ENCODE results near the gene PARP4.
"Not testable (repeated sequence)": the region's sequence is repeated elsewhere in the genome, so short reads cannot be mapped to it uniquely, and the experiment has no call there.

Gene PARP4

DNA sequence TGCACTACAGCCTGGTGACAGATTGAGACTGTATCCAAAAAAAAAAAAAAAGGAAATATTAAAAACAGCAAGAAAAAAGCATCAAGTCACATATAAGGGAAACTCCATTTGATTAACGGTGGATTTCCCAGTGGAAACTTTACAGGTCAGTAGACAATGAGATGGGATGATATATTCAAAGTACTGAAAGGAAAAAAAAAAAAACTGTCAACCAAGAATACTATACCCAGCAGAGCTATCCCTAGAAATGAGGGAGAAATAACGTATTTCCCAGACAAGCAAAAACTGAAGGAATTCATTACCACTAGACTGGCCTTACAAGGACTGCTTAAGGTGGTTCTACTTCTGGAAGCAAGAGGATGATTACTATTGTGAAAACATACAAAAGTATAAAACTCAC is 115.8 kb downstream of the PARP4 start:
- DNase-seq (ENCODE audit: low spot score) = no peak
- TF ChIP-seq, protein P1, sequence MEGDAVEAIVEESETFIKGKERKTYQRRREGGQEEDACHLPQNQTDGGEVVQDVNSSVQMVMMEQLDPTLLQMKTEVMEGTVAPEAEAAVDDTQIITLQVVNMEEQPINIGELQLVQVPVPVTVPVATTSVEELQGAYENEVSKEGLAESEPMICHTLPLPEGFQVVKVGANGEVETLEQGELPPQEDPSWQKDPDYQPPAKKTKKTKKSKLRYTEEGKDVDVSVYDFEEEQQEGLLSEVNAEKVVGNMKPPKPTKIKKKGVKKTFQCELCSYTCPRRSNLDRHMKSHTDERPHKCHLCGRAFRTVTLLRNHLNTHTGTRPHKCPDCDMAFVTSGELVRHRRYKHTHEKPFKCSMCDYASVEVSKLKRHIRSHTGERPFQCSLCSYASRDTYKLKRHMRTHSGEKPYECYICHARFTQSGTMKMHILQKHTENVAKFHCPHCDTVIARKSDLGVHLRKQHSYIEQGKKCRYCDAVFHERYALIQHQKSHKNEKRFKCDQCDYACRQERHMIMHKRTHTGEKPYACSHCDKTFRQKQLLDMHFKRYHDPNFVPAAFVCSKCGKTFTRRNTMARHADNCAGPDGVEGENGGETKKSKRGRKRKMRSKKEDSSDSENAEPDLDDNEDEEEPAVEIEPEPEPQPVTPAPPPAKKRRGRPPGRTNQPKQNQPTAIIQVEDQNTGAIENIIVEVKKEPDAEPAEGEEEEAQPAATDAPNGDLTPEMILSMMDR (IDR thresholded peaks at IDR 0.05; ENCODE audit: extremely low read depth, missing control alignments) = no peak

DNA sequence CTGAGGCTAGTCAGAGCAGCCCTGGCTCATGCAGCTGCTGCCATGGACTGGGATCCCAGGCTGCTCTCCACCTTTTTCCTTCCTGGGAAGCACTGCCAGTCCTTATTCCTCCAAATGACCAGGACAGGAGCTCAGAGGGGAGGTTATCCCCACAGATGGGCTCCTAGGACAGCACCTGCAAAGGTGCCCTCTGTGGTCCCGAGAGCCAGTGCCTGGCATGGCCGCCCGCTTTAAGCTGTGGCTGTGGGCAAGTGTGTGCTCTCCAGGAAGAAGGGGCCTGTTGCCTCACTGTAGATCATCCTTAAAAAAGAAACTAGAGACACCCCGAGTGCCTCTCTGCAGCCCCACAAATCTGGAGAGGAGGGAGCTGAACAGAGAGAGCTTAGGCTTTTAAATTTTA is 119.6 kb downstream of the PARP4 start:
- TF ChIP-seq, protein P1 (IDR thresholded peaks at IDR 0.05; ENCODE audit: extremely low read depth, missing control alignments) = no peak
- DNase-seq (ENCODE audit: low spot score) = no peak

DNA sequence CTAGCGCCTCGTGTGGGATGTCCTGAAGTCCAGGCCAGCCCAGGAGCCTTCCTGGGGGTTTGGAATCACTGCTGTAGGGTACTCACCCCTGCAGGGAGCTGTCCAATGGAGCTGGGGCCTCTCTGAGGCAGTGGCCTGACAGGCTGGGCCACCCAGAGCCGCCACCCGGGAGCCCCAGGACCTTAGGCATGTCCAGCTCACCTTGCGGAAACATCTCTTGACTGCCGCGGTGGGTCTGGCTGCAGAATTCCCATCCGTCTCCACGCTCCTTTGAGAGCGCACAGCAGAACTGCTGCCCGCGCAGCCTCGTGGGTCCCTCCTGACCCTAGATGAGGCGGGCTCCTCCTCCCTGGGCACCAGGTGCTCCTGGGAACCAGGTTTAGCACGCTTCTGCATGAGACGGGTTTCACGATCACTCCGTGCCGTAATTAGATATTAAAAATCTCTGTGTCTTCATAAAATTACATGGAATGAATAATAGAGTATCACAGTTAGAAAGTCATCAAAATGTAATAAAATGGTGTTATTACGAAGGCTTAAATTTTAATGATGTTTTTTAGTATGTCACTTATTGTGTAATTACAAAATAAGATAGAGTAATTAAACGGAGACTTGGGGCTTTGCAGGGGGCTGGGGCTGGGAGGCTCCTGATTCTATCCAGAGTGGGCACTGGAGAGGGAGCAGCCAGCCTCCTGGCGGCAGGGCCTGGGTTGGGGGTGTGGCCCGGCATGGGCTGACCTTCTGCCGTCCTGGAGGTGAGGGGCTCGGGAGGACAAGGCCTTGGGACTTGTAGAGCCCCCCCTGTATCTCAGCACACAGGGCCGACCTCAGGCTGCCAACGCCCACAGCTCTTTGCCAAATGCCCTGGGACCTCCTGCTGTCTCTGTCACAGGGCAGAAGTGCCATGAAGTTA is 120.6 kb downstream of the PARP4 start:
- not testable (repeated sequence) for DNase-seq (ENCODE audit: low spot score)

- DNase-seq (ENCODE audit: low spot score) = not testable (repeated sequence)
These were observed 121.8 kb downstream of the PARP4 start for GRCh38 chr13:24390795-24391194.

DNA sequence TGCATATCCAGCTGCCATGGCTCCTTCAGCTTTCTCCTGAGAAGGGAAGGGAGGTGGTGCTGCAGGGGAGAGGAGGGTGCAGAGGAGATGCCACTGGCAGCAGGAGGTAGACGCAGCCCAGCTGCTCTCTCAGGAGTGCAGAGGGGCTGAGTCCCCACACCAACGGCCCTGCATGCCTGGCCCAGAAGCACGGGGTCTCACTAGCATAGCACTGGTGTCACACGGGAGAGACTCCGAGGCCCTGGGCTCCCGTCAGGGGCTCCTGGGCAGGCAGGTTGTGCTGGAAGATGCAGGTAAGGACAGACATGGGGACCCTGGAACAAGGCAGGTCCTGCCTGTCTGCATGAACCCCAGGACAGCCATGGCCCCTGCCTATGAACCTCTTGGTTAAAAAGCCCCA is 123.1 kb downstream of the PARP4 start:
- TF ChIP-seq, protein P1 (IDR thresholded peaks at IDR 0.05; ENCODE audit: extremely low read depth, missing control alignments) = no peak
- no peak for DNase-seq (ENCODE audit: low spot score)

DNA sequence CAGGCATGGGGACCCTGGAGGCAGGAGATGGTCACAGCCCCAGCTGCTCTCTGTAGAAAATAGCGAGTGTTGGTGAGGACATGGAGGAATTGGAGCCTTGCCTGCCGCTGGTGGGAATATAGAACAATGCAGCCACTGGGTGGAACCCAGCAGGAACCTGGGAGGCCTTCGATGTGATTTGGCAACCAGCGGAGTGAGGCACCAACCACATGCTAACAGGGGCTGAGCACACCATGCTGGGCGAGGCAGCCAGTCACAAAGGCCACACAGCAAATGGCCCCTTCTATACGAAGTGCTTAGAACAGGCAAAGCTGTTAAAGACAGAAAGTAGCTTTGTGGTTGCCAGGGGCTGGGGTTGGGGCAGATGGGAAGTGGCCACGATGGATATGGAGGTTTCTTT is 123.8 kb downstream of the PARP4 start:
- DNase-seq (ENCODE audit: low spot score) = not testable (repeated sequence)

DNA sequence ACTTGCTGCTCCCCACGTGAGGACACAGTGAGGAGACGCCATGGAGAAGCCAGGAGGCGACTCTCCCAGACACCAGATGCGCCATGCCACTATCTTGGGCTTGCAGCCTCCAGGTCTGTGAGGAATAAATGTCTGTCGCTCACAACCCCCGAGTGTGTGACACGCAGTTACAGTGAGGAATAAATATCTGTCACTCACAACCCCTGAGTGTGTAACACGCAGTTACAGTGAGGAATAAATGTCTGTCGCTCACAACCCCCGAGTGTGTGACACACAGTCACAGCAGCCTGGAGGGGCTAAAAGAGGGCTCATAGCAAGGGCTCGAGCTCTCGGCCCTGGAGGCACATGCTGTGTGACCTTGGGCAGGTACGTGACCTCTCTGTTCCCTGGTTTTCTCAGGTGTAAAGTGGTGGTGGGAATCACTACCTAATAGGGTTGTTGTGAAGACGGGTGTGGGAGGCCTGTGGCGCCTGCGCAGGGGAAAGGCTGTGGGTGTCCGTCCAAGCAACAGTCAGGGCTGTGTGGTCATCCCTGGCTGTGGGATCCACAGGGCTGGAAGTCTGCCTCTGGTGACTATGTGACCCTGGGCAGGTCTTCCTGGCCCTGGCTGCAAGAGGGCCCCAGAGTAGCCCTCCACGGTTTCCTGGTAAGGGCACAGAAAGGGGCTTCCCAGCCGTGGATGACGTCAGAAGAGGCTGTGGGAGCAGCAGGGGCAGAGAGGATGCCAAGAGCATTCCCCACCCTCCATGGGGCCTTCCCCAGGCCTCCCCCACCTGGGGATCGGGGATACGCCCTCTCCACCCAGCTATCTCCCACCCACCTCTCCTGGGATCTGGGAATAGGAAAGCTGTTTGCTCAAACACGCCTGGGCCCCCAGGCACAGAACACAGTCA is 125.5 kb downstream of the PARP4 start:
- DNase-seq (ENCODE audit: low spot score) = no peak
- TF ChIP-seq, protein P1 (IDR thresholded peaks at IDR 0.05; ENCODE audit: extremely low read depth, missing control alignments) = no peak

GRCh38 chr13:24385902-24386301 is 126.7 kb downstream of the PARP4 start:
- TF ChIP-seq, protein P1 (IDR thresholded peaks at IDR 0.05; ENCODE audit: extremely low read depth, missing control alignments) = no peak
- DNase-seq (ENCODE audit: low spot score) = no peak

DNA sequence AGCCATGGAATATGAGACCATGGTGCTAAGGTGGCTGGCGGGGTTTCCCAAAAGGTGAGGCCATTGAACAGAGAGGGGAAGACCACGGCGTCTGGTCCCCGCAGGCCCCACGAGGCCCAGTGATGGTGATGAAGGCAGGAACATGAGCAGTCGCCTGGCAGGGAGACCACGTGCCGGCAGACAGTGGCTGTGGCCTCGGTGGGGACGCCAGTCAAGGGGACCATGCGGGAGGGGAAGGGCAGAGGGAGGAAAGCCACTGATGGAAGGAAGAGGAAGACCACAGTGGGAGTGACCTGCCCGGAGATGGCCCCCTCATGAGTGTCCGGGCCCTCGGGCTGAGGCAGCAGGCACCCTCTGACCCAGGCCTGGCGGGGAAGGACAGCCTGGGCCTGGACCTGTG is 127.6 kb downstream of the PARP4 start:
- DNase-seq (ENCODE audit: low spot score) = not testable (repeated sequence)

DNA sequence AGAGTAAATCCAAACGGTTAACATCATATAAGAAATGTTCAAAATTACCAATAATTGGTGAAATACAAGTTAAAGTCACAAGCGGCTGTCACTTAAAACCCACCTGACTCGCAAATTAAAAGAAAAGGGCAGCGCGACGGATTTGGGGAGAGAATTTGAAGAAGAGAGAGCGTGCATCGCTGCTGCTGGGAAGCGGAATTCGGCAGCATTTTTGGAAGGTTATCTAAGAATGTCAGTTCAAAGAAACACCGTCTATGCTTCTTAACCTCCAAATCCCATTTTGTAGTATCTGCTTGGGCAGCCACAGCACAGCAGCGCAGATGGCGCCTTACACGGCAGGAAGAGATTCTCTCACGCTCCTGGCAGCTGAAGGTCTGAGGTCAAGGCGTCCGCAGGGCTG is 128.5 kb downstream of the PARP4 start:
- DNase-seq (ENCODE audit: low spot score) = not testable (repeated sequence)
